ENCODE measurements around the gene MICB.

GRCh38 chr6:31556307-31556706, 58.4 kb downstream of the MICB start:
- no peak for TF ChIP-seq EZH2 (IDR thresholded peaks at IDR 0.05; ENCODE audit: borderline replicate concordance, insufficient read depth, low read depth, low read length, poor library complexity, severe bottlenecking)
- TF ChIP-seq CTCF (IDR thresholded peaks at IDR 0.05): no peak
